Ectodermal cell (in vitro differentiated cells): Measurements from ENCODE around the gene OPA3.

Source experiments
- H3K27ac ChIP-seq: 2 replicates; pipeline ENCODE4 v1.7.0; 2013; ENCODE audit warnings: mild to moderate bottlenecking, low read depth, low read length; ENCODE audit not compliant: insufficient read depth, poor library complexity, severe bottlenecking
- H3K27me3 ChIP-seq: 2 replicates; pipeline ENCODE4 v1.7.0; 2013; ENCODE audit warnings: mild to moderate bottlenecking, low read length; ENCODE audit not compliant: insufficient read depth, control insufficient read depth, poor library complexity, severe bottlenecking
- H3K36me3 ChIP-seq: one replicate; pipeline ENCODE4 v1.7.0; 2013; ENCODE audit warnings: low read length; ENCODE audit not compliant: control insufficient read depth, insufficient read depth
- H3K4me1 ChIP-seq: one replicate; pipeline ENCODE4 v1.7.0; 2013; ENCODE audit warnings: low read length; ENCODE audit not compliant: control insufficient read depth, insufficient read depth
- H3K4me3 ChIP-seq: 2 replicates; pipeline ENCODE4 v1.7.0; 2013; ENCODE audit warnings: low read depth, low read length, control low read depth; ENCODE audit not compliant: insufficient read depth
- H3K9me3 ChIP-seq: 2 replicates; pipeline ENCODE4 v1.7.0; 2013; ENCODE audit warnings: mild to moderate bottlenecking, low read length, moderate library complexity; ENCODE audit not compliant: control insufficient read depth
- WGBS, 2 experiments: methylation state at CpG; one replicate each; pipeline ENCODE4 v1.1.7; 2013; ENCODE audit warnings: missing lambda C conversion rate in 2 of 2; 5-methylcytosine and 5-hydroxymethylcytosine counted together

OPA3 gene

GRCh38 chr19:45585158-45585577 lies 566 bp upstream of the OPA3 start:
- WGBS, 2 experiments: 60 to 74% methylated on average over 7 of the region's 7 CpGs
- H3K27me3 ChIP-seq: no peaks in the 10 kb centered on the region
- peaks cover 4% of the 10 kb centered on the region for H3K4me1 ChIP-seq
- H3K9me3 ChIP-seq: no peaks in the 10 kb centered on the region
- no peaks in the 10 kb centered on the region for H3K36me3 ChIP-seq
- peak overlapping the region; percentile 81 for H3K4me3 ChIP-seq
- H3K27ac ChIP-seq: peak overlapping the region; percentile 75

GRCh38 chr19:45581576-45581975 lies 3.0 kb downstream of the OPA3 start:
- Histone ChIP-seq H3K4me1 (peaks cover 4% of the 10 kb centered on the region), H3K27me3 (no peaks in the 10 kb centered on the region), H3K9me3 (no peaks in the 10 kb centered on the region), H3K27ac (no peak overlapping the region), H3K4me3 (no peak overlapping the region), H3K36me3 (no peaks in the 10 kb centered on the region)
- WGBS, 2 experiments: 93 to 96% methylated on average over 7 of the region's 7 CpGs

GRCh38 chr19:45578861-45579260 lies 5.7 kb downstream of the OPA3 start:
- Histone ChIP-seq H3K4me3 (no peak overlapping the region), H3K27me3 (no peaks in the 10 kb centered on the region), H3K27ac (no peak overlapping the region), H3K4me1 (no peaks in the 10 kb centered on the region), H3K36me3 (no peaks in the 10 kb centered on the region), H3K9me3 (no peaks in the 10 kb centered on the region)
- WGBS, 2 experiments: 89 to 93% methylated on average over 5 of the region's 5 CpGs

- no peaks in the 10 kb centered on the region for H3K27me3 ChIP-seq
- H3K27ac ChIP-seq: no peak overlapping the region
- no peak overlapping the region for H3K4me3 ChIP-seq
- no peaks in the 10 kb centered on the region for H3K4me1 ChIP-seq
- no peaks in the 10 kb centered on the region for H3K9me3 ChIP-seq
- WGBS, 2 experiments: 63 to 64% methylated on average over 11 of the region's 11 CpGs
- H3K36me3 ChIP-seq: no peaks in the 10 kb centered on the region
Measured at GRCh38 chr19:45577111-45577905, 7.3 kb downstream of the OPA3 start.

DNA sequence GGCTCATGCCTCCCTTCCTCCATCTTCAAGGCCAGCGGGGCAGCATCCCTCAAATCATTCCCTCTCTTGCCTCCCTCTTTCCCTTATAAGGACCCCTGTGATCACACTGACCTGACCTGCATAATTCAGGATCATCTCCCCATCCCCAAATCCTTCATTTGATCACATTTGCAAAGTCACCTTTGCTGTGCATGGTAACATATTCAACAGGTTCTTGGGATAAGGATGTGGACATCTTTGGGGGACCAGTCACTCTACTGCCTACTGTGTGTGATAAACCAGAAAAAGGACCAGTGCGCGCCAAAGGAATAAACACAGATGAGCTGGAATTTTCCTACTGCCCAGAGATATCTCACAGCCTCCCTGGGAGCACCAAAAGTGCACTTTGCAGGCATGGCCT lies 7.9 kb downstream of the OPA3 start:
- Histone ChIP-seq H3K27ac (no peak overlapping the region), H3K27me3 (no peaks in the 10 kb centered on the region), H3K4me3 (no peak overlapping the region), H3K9me3 (no peaks in the 10 kb centered on the region), H3K36me3 (no peaks in the 10 kb centered on the region), H3K4me1 (no peaks in the 10 kb centered on the region)
- WGBS, 2 experiments: 93 to 94% methylated on average over 3 of the region's 3 CpGs

GRCh38 chr19:45575216-45575615 lies 9.4 kb downstream of the OPA3 start:
- Histone ChIP-seq H3K27ac (no peak overlapping the region), H3K36me3 (no peaks in the 10 kb centered on the region), H3K9me3 (no peaks in the 10 kb centered on the region), H3K27me3 (no peaks in the 10 kb centered on the region), H3K4me3 (no peak overlapping the region), H3K4me1 (no peaks in the 10 kb centered on the region)
- 88 to 93% methylated on average over 5 of the region's 5 CpGs for WGBS, 2 experiments

DNA sequence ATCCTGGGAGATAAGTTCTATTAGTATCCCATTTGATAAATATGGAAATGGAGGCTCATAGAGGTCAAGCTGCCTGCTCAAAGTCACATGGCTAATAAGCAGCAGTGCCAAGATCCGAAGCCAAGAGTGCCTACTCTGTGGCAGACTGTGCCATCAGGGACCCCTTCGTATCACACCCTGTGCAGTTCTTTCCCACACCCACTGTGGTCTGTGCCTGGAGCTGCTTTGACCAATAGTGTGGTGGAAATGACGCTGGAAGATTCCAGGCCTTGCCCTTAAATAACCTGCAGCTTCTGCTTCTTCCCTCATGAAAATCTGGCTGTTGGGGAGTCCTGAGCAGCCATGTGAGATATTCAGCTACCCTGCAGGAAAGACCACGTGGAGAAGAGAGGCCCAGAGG lies 10.1 kb downstream of the OPA3 start:
- H3K4me3 ChIP-seq: no peak overlapping the region
- H3K36me3 ChIP-seq: no peaks in the 10 kb centered on the region
- H3K4me1 ChIP-seq: no peaks in the 10 kb centered on the region
- no peaks in the 10 kb centered on the region for H3K27me3 ChIP-seq
- WGBS, 2 experiments: 91 to 94% methylated on average over 4 of the region's 4 CpGs
- H3K27ac ChIP-seq: no peak overlapping the region
- H3K9me3 ChIP-seq: no peaks in the 10 kb centered on the region

DNA sequence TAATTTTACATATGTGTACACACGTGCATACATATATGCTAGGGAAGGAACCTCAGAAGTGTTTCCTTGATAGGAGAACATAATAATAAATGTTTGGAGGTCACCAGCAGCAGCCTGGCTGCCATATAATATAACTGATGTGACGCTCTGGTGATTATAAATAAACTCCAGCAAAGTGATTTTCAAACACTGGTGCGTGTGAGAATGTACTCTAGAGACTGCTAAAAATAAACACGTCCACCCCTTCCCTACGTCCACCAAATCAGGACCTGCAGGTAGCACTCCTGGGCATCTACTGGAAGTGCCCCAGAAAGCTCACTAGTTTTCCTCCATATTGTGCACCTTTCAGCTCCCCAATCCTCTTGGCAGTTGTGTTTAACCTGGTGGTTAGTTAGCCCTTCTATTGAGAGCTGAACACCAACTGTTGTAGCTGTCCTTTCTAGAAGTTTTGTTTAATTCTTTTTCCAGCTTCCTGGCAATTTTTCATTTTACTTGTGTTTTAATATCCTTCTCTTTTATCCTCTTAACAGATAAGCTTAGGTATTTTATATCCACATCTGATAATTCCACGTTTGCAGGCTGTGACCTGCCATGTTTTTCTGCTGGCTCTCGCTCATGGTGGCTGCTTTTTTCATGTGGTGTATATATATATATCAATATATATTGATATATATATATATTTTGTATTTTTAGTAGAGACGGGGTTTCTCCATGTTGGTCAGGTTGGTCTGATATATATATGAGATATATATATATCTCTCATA lies 13.0 kb downstream of the OPA3 start:
- no peaks in the 10 kb centered on the region for H3K27me3 ChIP-seq
- no peaks in the 10 kb centered on the region for H3K9me3 ChIP-seq
- H3K36me3 ChIP-seq: no peaks in the 10 kb centered on the region
- no peaks in the 10 kb centered on the region for H3K4me1 ChIP-seq
- no peak overlapping the region for H3K4me3 ChIP-seq
- H3K27ac ChIP-seq: no peak overlapping the region
- WGBS, 2 experiments: 94 to 96% methylated on average over 5 of the region's 8 CpGs

DNA sequence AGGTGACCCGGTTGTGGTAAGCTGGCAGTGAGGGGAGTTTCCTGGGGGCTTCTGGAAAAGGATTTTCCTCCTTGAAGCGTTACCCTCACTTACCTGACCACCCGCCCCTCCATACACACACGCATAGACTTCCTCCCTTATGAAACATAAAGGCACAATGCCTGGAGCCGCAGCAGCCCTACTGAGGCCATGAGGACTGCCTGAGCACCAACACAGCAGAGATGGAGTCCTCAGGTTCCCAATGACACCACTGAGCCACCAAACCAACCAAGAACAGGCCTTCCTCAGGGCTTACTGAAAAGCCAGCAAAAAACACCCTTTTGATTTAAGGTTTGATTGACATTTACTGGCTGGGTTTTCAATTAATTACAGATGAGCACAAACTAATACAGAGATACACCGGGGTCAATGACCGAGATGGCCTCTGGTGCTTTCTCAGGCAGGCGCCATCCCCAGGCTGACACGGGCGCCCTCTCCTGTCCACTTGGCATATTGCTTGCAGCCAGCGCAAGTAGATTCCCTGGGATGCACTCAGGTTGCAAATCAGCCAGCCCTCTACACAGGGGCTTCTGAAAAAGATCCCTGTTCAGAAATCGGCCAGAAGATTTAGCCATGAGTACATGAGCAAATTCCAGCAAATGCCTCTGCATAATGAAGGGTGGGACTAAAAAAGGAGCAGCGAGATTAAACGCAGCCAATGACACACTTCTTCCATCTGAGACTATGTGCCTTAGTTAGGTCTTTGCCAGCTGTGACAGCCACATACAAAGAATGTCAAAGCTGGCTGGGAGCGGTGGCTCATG lies 14.8 kb downstream of the OPA3 start:
- Histone ChIP-seq H3K27me3 (no peaks in the 10 kb centered on the region), H3K4me3 (no peak overlapping the region), H3K27ac (no peak overlapping the region), H3K4me1 (no peaks in the 10 kb centered on the region), H3K9me3 (no peaks in the 10 kb centered on the region), H3K36me3 (no peaks in the 10 kb centered on the region)
- WGBS, 2 experiments: 51 to 55% methylated on average over 14 to 15 of the region's 15 CpGs

DNA sequence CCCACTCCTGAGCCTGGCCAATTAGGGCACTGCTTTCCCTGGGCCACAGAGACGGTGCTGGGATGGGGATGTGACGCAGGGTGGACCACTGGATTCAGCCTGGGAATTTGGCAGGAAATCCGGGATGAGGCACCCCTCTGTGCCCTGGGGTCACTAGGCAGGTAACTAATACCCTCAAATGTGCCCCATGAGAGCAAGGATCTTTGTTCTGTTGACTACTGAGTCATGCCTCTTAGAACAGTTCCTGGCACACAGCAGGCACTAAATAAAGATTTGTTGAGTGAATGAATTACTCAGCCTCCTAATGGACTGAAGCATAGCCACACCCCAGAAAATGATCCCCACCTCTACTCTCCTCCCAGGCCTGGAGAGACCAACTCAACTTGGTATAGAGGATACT lies 15.9 kb downstream of the OPA3 start:
- Histone ChIP-seq H3K4me3 (no peak overlapping the region), H3K36me3 (no peaks in the 10 kb centered on the region), H3K27ac (no peak overlapping the region), H3K27me3 (no peaks in the 10 kb centered on the region), H3K9me3 (no peaks in the 10 kb centered on the region), H3K4me1 (no peaks in the 10 kb centered on the region)
- 86 to 88% methylated on average over 3 of the region's 3 CpGs for WGBS, 2 experiments
